ENCODE data around the gene HTATIP2. TPM values are rescaled to one million over a fixed set of nuclear protein-coding genes. Genes with fewer than 3 reads are reported as not detected.

Gene HTATIP2
- total RNA-seq, 2 experiments from 2014 or later, result 13.9 TPM; not detected in 1

DNA sequence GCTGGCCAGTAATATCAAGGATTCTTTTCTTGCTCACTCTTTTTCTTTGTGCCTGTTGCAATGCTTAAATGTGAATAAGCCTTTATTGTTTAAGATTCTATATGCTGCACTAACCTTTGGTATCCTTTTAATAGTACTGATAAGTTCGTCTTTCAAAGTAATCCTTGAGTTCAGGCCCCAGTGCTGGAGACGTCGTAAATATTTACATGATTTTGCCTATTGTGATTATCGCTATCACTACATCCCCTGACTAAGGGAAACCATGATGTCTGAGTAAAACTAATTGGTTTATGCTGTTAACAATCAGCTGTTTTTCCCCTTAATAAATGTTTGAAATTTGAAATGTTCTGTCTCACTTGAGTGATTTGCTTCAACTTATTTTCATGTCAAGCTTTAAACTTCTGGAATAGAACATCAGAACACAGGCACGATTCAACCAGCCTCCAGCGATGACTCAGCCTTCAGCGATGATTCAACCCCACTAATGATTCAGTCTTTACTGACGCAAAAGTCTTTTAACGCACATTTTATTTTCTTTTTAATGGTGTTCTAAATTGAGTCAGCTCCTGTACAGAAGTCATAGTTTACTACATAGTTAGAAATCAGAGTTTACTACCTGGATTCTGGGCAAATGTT is 3.9 kb downstream of the HTATIP2 start:
- Histone ChIP-seq H3K9me2 (ENCODE audit: insufficient read depth, low read length) (no peaks in the 10 kb centered on the region), H3K79me2 (ENCODE audit: insufficient read depth, low read depth, low read length) (no peaks in the 10 kb centered on the region), H3K4me1 (ENCODE audit: insufficient read depth, low read length, poor library complexity, severe bottlenecking) (no peaks in the 10 kb centered on the region), H3K36me3 (ENCODE audit: insufficient read depth, low read length) (no peaks in the 10 kb centered on the region), H2AFZ (ENCODE audit: low read length) (no peak overlapping the region), H3K4me3 (ENCODE audit: low read depth, low read length, poor library complexity, severe bottlenecking) (no peak overlapping the region), H4K20me1 (ENCODE audit: insufficient read depth, low read length) (no peaks in the 10 kb centered on the region), H3K4me2 (ENCODE audit: low read length) (no peak overlapping the region), H3K27ac (ENCODE audit: low read depth, low read length, poor library complexity, severe bottlenecking) (no peak overlapping the region), H3K9me3 (ENCODE audit: low read length) (no peaks in the 10 kb centered on the region)
- no TSS peak for BruUV-seq (replicated peaks)
- intact Hi-C loops (cut with micrococcal nuclease; ENCODE audit: unreplicated experiment), result no loop called here
- POLR2A ChIA-PET, result interaction anchor here (0.8 kb wide), 1 partner anchor 22 kb away, joined by 3 read pairs; no protein-coding TSS in a partner anchor
- DNase-seq (ENCODE audit: low spot score), result no peak
- TF ChIP-seq, protein P1, sequence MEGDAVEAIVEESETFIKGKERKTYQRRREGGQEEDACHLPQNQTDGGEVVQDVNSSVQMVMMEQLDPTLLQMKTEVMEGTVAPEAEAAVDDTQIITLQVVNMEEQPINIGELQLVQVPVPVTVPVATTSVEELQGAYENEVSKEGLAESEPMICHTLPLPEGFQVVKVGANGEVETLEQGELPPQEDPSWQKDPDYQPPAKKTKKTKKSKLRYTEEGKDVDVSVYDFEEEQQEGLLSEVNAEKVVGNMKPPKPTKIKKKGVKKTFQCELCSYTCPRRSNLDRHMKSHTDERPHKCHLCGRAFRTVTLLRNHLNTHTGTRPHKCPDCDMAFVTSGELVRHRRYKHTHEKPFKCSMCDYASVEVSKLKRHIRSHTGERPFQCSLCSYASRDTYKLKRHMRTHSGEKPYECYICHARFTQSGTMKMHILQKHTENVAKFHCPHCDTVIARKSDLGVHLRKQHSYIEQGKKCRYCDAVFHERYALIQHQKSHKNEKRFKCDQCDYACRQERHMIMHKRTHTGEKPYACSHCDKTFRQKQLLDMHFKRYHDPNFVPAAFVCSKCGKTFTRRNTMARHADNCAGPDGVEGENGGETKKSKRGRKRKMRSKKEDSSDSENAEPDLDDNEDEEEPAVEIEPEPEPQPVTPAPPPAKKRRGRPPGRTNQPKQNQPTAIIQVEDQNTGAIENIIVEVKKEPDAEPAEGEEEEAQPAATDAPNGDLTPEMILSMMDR (conservative IDR thresholded peaks at IDR 0.05; ENCODE audit: low read length), result no peak
- TF ChIP-seq EZH2phosphoT487 (IDR thresholded peaks at IDR 0.05; ENCODE audit: borderline replicate concordance, low read depth, low read length), result no peak
- CTCF ChIA-PET (ENCODE audit: unreplicated experiment), result no interaction called here

DNA sequence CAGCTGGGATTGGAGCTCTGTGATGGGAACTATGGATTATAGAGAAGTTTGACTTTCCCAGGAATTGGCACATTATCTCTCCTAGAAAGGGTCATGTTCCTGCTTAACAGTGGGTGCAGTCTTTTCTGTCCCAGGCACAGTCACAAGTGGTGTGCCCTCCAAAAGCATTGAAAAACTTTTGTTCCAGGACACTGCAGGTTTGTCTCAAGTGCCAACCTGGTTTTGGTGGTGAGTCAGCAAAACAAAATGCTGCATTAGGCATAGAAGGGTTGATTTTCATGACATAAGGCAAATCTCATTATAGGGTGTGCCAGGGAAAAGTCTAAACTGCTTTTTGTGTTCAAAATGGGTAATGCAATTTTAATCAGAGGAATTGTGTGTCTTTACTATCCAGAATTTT is 4.9 kb downstream of the HTATIP2 start:
- Histone ChIP-seq H3K9me3 (ENCODE audit: low read length) (no peaks in the 10 kb centered on the region), H3K4me1 (ENCODE audit: insufficient read depth, low read length, poor library complexity, severe bottlenecking) (no peaks in the 10 kb centered on the region), H3K4me3 (ENCODE audit: low read depth, low read length, poor library complexity, severe bottlenecking) (no peak overlapping the region), H3K79me2 (ENCODE audit: insufficient read depth, low read depth, low read length) (no peaks in the 10 kb centered on the region), H3K36me3 (ENCODE audit: insufficient read depth, low read length) (no peaks in the 10 kb centered on the region), H4K20me1 (ENCODE audit: insufficient read depth, low read length) (no peaks in the 10 kb centered on the region), H3K9me2 (ENCODE audit: insufficient read depth, low read length) (no peaks in the 10 kb centered on the region), H2AFZ (ENCODE audit: low read length) (no peak overlapping the region), H3K27ac (ENCODE audit: low read depth, low read length, poor library complexity, severe bottlenecking) (no peak overlapping the region), H3K4me2 (ENCODE audit: low read length) (no peak overlapping the region)
- DNase-seq (ENCODE audit: low spot score), result no peak
- no TSS peak for BruUV-seq (replicated peaks)
- ChIA-PET POLR2A (interaction anchor here (0.6 to 0.7 kb wide), 2 partner anchors 20 to 1416 kb away, joined by 3 read pairs; no protein-coding TSS in a partner anchor), CTCF (ENCODE audit: unreplicated experiment) (no interaction called here)
- TF ChIP-seq EZH2phosphoT487 (IDR thresholded peaks at IDR 0.05; ENCODE audit: borderline replicate concordance, low read depth, low read length), result no peak
- TF ChIP-seq, protein P1 (conservative IDR thresholded peaks at IDR 0.05; ENCODE audit: low read length), result no peak
- intact Hi-C loops (cut with micrococcal nuclease; ENCODE audit: unreplicated experiment), result no loop called here

DNA sequence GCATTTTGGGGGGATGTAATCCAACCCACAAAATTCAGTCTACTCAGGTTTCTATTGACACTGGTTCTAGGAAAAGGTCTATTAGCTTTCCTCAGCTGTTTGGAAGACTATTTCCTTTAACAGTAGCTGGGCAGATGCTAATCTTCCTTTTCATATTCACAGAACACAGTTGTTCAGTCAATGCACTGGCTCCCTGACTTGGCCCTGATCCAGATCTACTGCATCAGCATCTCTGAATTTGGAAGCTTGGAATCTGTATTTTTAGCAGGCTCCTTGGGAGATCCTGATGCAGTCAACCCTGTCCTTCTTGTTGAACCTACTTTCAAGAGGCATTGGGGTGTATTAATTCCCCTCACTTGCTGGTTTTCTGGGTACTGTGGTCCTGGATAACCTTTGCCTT is 6.3 kb downstream of the HTATIP2 start:
- no peak overlapping the region for H3K4me3 ChIP-seq (ENCODE audit: low read depth, low read length, poor library complexity, severe bottlenecking)
- ChIA-PET CTCF (ENCODE audit: unreplicated experiment) (no interaction called here), POLR2A (no interaction called here)
- no peaks in the 10 kb centered on the region for H3K4me1 ChIP-seq (ENCODE audit: insufficient read depth, low read length, poor library complexity, severe bottlenecking)
- no peaks in the 10 kb centered on the region for H3K36me3 ChIP-seq (ENCODE audit: insufficient read depth, low read length)
- H2AFZ ChIP-seq (ENCODE audit: low read length), result no peak overlapping the region
- no peaks in the 10 kb centered on the region for H4K20me1 ChIP-seq (ENCODE audit: insufficient read depth, low read length)
- no peaks in the 10 kb centered on the region for H3K9me3 ChIP-seq (ENCODE audit: low read length)
- TF ChIP-seq, protein P1 (conservative IDR thresholded peaks at IDR 0.05; ENCODE audit: low read length), result no peak
- no peak overlapping the region for H3K27ac ChIP-seq (ENCODE audit: low read depth, low read length, poor library complexity, severe bottlenecking)
- no peaks in the 10 kb centered on the region for H3K79me2 ChIP-seq (ENCODE audit: insufficient read depth, low read depth, low read length)
- BruUV-seq (replicated peaks), result no TSS peak
- H3K9me2 ChIP-seq (ENCODE audit: insufficient read depth, low read length), result no peaks in the 10 kb centered on the region
- intact Hi-C loops (cut with micrococcal nuclease; ENCODE audit: unreplicated experiment), result no loop called here
- no peak for DNase-seq (ENCODE audit: low spot score)
- H3K4me2 ChIP-seq (ENCODE audit: low read length), result no peak overlapping the region
